GM21515 (cell line): ENCODE data around the gene RASGEF1B.

Experiments
- ATAC-seq: cut with Tn5 transposase; IDR thresholded peaks from one replicate; pipeline ENCODE4 v1.9.1; 2021; ENCODE audit not compliant: unreplicated experiment

The RASGEF1B gene

DNA sequence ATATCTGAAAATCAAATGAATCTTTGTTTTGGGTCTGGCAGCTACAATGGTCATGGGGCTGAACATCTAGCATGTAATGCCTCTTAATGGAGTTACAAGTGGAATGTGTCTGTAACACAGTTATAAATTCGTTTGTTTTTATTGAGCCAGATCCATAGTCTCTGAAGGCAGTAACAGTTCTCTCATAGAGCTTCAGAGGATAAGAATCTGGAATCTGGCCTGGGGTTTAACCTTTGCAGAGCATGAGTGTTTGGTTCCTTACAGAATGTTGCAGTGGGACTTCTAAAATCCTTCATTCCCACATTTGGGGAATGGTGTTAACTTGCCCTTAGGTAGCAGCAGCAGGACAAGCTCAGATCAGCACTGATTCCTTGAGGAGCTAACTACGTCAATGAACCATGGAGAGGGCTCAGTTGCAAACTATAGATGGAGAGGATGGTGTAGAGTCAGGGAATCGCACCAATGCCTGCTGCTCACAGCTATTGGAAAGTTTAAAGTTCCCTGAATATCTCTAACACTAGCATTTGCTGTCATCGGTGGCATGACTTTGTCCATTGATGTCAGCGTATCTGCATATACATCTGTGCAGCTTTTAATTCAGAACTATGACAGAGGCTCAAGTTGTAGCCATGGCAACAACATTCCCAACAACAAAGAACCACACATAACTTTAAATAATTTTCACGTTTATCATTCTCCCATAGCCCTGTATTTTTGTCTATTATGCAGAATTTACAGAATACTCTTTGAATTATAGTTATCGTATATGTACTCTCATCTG, 72.2 kb downstream of the RASGEF1B start:
- no peak for ATAC-seq

DNA sequence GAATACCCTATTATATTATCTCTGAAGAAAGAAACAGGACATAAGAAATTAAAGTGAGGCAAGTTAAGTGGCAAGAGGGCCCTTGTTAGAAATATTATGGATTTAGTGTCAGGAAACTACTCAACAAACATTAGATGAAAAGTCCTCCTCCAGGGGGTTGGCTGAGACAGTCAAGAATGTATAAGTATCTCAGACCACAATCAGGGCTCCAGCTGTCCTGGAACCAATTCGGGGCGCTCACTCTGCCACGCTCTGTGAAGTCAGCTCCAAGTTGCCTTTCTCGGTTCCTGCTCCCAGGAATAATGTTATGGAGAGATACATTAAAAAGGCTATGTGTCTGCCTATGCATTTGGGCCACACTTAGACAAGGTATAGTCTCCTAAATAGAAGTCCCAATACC, 73.3 kb downstream of the RASGEF1B start:
- ATAC-seq, result no peak

DNA sequence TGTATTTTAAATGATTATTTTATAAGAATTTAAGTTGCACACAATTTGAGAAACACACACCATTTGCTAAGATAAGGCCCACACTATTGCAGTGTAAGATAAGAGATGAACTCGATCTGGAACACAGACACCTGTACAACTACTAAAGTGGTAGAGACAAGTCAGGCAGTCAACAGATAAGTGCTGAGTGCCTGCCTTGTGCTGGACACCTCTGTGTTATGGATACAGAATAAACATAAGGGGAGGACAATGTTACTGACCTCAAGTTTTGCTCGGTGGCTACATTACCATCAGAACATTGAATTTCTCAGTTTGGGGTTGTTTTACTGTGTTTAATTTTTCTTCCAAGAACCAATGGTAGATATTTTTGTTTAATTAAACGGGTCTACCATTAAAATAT, 74.1 kb downstream of the RASGEF1B start:
- no peak for ATAC-seq

DNA sequence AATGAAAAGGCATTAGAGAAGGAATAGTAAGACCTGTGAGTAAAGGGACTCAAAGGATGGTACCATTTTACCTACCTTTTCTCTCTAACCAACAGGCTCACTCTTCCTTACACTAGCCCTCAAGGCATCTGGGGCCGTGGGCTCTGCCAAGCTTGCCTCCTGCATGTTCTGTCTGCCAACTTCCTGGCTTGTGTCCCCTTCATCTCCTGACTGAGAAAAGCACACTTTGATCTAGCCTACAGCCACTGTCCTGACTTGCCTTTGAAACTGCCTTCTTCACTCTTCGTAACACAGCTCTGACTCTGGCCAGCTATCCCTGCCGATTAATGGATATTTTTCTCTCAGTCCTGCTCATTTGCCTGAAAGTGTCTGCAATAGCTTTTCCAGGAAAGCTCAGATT, 76.5 kb downstream of the RASGEF1B start:
- no peak for ATAC-seq

DNA sequence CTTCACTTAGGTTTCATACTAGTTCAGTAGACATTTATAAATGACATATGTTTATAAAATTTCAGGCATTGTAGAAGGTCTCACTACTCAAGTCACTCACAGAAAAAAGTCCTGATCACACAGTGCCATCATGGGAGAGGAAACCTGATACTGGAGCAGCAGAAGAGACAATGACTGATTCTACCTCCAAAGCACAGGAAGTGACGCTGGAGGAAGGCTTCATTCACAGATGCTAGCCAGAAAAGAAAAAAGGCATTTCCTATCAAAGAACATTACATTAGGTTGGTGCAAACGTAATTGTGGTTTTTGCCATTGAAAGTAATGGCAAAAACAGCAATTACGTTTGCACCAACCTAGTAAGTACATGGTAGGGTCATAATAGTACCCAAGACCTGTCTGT, 79.5 kb downstream of the RASGEF1B start:
- no peak for ATAC-seq

DNA sequence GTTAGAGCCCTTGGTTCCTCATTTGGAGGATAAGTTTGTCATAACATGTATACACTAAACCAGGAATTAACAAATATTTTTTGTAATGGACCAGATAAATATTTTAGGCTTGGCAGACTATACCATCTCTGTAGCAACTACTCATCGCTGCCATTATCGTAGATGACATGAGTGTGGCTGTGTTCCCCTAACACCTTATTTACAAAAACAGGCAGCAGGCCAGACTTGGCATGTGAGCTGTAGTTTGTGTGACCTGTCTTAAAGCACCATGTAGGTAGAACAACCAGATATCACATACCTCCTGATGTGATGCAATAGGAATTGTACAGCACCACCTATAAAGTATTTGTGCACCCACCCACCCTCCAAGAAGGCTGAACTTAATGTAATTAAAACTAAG, 82.0 kb downstream of the RASGEF1B start:
- no peak for ATAC-seq

DNA sequence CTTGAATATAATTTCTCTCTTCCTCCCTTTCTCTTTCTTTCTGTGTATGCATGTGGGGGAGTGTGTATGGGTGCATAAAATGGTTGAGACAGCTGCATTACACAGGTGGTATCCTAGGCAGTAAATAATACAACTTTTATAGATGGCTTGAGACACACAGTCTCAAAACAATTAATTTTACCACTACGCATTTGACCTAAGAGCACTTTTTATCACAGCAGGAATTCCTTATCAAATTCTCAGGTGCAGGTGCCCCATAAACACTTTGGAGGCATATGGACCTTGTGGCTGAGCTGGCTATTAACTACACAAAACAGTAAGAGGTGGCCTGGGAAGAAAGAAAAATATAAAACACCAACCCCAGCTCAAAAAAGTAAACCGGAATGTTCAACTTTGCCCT, 91.3 kb downstream of the RASGEF1B start:
- ATAC-seq, result no peak

DNA sequence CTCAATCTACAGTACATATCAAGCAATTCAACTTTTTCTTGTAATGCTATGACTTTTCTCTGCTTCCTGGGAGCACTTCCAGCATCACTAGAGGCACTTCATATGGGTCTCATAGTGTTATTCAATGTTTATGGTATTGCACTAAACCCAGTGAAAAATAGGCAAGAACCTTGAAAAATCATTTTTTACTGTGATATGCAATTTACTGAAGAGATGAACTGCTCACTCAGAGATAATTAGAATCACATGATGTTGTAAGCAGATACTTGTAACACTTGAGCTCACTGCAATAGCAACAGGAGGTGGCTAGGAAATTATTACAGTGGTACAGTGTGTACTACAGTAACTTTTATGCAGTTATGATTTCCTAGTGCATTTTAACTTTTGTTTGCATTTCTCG, 93.3 kb downstream of the RASGEF1B start:
- ATAC-seq, result no peak

DNA sequence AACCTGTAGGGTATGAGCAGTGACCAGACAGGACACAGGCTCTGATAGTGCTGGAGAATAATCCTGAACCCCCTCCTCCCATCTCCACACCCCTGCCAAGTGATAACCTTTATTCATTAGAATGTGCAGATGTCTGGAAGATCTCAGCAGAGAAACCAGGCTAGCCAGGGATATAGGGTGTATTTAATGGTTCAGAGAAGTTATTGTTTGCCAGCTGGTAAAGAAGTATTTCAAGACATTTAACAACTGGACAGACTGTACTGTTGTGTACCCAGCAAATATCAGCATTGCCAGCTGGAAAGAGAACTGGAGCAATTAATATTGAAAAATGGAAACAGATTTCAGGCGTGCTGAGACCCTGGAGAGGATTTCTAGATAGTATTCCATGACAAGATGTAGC, 94.5 kb downstream of the RASGEF1B start:
- ATAC-seq, result no peak

DNA sequence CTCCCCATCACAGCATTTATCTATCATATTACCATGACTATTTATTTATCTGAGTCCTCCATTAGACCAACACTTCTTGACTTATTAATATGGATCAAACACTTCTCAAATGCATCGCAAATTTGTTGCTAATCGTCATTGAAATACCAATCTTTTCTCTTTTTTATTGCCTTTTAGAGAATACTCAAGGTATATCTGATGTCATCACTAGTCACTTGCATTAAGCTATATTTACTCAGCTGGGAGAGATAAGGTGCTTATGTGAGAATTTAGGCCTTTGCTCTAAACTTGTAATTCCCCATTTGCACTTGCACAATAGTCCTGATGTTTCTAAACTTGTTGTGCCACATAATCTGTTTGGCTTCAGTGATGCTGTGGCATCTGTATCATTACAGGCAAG, 95.0 kb downstream of the RASGEF1B start:
- no peak for ATAC-seq
